ENCODE measurements around the gene ARPC1A.
A peak's percentile ranks its signal among the peaks of the same experiment; 100 is the strongest.
"Not testable (repeated sequence)": the region's sequence is repeated elsewhere in the genome, so short reads cannot be mapped to it uniquely, and the experiment has no call there.

Gene ARPC1A

DNA sequence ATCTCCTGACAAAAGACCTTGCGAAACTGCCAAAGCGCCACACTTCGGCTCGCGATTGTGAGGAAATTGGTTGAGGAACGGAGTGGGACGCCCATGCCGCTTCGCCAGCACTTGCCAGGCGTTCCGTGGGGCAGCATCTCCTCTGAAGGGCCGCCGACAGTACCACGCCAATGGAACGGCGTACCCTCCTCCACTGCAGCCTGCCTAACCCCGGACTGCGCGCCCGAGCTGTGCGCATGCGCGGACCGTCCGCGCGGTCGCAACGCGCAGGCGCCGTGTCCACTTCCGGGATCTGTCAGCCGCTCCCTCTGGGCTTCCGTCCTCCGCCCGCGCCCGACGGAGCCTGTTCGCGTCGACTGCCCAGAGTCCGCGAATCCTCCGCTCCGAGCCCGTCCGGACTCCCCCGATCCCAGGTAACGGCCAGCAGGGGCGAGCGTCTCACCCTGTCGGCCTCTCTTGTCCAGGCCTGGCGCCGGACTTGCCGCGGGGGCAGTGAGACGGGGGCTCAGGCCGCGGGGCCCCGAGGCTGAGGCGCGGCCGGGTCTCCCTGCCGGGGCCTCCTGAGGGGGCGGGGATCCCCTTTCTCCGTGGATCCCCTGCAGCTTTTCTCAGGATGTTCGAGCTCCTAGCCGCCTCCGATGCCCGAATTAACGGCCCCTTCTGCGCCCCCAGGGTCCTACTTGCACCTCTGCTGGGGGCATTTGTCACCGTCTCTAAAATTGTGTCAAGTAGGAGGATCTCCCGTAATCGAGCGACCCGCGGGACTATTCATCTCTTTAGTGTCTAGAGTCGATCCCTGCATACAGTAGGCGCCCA lies at the start of gene ARPC1A:
Gene ARPC1A, plus strand, starts transcription at position 307 of the 816 bp plus-strand sequence. CDS start 7,456 bp downstream, outside the sequence.
- DNase-seq: peak; percentile 95

DNA sequence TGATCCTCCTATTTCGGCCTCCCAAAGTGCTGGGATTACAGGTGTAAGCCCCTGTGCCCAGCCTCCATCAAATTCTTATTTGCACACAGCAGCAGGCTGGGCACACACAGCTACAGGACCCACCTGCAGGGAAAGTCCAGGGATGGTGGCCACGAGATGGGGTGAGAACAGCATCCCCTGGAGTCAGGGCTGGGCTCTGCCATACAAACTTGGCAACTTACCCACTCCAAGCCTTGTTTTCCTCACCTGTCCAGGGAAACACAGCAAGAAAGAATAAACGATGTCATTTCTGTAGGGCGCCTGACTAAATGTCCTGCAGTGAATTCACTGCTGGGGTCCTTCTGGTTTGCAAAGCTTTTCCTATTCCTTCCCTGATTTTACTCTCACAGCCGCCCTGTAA lies 47.5 kb upstream of the ARPC1A start:
- DNase-seq: no peak

DNA sequence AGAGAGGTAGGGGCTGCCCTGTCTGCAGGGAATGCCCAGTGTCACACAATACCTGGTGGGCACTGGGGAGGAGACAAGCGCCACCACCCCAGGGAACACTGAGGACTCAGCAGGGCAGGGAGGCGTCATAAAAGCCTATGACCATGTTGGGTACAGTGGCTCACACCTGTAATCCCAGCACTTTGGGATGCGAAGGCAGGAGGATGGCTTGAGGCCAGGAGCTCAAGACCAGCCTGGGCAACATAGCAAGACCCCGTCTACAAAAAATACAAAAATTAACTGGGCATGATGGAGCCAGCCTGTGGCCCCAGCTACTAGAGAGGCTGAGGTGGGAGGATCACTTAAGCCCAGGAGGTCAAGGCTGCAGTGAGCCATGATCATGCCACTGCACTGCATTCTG lies 41.5 kb upstream of the ARPC1A start:
- DNase-seq: not testable (repeated sequence)

DNA sequence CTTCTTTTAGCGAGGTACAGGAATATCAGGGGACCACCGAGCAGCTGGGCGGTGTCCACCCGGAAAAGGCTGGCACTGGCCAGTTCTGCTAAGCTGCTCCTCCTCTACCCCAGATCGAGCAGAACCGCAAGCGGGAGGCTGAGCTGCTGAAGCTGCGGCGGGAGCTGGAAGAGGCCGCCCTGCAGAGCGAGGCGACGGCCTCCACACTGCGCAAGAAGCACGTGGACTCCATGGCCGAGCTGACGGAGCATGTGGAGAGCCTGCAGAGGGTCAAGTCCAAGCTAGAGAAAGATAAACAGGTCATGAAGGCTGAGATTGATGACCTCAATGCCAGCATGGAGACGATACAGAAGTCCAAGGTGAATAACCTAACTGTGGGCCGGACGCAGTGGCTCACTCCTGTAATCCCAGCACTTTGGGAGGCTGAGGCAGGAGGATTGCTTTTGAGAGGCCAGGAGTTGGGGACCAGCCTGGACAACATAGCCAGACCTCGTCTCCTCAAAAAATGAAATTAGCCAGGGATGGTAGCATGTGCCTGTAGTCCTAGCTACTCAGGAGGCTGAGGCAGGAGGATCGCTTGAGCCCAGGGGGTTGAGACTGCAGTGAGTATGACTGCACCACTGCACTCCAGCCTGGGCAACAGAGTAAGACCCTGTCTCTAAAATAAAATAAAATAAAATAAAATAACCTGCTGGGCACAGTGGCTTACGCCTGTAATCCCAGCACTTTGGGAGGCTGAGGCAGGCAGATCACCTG lies 37.7 kb upstream of the ARPC1A start:
- no peak for DNase-seq

DNA sequence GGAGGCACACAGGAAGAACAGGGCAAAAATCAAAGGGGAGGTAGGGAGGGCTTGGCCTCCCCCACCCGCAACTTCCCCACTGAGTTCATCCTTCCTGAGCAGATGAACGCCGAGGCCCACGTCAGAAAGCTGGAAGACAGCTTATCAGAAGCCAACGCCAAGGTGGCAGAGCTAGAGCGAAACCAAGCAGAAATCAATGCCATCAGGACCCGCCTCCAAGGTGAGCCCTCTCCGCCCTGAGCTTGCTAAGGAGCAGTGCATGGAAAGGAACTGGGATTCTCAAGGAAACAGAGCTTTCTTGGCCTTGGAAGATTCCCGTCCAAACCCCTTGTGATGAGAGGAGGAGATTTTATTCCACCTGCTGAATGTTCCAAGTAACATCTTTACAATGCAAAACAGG lies 36.5 kb upstream of the ARPC1A start:
- DNase-seq: no peak

DNA sequence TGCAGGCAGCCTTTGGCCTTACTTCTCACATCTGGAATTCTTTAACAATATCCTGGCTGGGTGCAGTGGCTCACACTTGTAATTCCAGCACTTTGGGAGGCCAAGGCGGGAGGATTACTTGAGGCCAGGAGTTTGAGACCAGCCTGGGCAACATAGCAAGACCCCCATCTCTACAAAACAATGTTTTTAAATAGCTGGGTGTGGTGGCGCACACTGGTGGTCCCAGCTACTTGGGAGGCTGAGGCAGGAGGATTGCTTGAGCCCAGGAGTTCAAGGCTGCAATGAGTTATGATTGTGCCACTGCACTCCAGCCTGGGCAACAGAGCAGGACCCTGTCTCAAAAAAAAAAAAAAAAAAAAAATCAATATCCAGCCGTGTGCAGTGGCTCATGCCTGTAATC lies 35.5 kb upstream of the ARPC1A start:
- not testable (repeated sequence) for DNase-seq

DNA sequence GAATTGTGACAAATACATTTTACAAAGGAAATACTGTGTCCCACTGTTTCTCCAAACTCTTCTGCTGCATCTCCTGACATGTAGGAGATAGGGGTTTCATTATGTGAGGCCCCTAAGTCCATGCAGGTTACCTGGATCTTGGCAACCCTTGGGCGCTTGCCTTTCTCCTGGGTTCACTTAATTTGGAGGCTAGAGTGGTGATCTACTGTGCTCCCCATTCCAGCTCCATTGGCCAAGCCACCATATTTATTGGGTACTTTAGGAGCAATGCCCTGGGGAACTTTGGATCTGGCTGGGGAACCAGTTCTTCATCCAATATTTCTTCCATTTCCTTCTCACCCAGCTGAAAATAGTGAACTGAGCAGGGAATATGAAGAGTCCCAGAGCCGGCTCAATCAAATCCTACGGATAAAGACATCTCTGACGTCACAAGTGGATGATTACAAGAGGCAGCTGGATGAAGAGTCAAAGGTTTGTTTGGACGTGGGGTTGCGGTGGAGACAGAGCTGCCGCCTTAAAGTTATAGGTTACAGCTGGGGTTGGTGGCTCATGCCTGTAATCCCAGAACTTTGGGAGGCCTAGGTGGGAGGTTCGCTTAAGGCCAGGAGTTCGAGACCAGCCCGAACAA lies 34.6 kb upstream of the ARPC1A start:
- DNase-seq: no peak

DNA sequence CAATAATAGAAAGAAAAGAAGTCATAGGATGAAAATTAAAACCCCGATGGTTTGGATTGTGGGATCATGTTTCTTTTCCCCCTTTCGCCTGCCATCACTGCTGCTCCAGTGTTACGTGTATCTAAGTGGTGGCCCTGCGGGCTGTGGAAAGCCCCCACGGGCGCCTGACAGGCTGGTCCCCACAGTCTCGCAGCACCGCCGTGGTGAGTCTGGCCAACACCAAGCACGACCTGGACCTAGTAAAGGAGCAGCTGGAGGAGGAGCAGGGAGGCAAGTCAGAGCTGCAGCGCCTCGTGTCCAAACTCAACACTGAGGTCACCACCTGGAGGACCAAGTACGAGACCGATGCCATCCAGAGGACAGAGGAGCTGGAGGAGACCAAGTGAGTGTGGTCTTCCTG lies 33.6 kb upstream of the ARPC1A start:
- DNase-seq: no peak

DNA sequence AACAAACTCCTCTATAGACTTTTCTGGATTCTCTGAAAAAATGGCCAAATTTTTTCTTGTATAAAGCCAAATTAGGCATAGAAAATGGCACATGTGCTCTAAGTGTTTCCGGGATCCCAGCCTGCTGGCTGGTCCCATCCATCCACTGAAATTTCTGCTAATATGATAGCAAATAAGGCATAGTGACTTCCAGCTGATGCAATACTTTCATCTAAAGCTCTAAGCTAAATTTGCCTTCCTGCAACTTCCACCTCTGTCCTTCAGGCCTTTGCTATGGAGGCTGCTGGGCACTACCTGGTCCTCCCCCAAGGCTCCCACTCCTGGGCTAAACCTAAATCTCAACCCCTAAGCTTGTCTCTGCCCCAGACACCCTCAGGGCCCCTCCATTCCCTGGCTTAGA lies 32.5 kb upstream of the ARPC1A start:
- no peak for DNase-seq

DNA sequence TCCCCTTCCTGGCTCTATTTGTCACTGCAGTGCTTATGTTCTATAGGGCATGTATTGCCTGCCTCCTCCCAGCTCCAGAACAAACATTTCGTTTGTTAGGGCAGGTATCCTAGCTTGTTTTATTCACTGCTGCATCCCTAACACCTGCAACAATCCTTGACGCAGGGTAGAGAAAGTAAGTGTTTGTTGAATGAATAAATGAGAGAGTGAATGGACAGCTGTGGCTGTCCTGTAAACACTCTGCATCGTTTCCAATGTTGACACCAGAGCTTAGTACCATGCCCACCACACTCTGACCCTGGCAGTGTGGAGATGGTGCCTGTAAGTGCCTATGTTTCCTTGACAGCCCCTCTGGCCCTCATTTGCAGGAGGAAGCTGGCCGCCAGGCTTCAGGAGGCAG lies 32.0 kb upstream of the ARPC1A start:
- DNase-seq: no peak

DNA sequence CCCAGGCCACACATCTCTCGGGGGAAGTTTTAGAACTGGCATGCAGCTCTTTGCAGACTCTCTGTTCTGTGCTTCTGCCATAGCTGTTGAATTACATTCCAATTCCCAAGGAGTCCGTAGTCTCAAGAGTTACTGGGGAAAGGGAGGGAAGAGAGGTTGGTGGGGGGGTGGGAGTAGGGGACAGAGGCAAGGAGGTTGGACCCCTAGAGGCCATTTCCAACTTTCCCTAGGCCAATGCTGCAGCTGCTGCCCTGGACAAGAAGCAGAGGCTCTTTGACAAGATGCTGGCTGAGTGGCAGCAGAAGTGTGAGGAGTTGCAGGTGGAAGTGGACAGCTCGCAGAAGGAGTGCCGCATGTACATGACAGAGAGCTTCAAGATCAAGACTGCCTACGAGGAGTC lies 29.2 kb upstream of the ARPC1A start:
- DNase-seq: no peak

DNA sequence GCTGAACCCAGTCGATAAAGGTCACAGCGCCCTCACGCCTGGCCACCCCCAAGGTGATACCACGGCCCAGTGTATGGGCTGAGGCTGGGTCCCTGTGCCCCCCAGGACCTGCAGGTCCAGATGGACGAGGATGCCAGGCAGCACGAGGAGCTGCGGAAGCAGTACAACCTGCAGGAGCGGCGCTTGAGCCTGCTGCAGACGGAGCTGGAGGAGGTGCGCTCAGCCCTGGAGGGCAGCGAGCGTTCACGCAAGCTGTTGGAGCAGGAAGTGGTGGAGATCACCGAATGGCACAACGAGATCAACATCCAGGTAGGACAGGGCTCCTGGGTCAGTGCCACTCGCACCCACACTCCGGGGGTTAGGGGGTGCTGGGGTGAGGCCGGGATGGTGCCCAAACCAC lies 24.2 kb upstream of the ARPC1A start:
- no peak for DNase-seq

DNA sequence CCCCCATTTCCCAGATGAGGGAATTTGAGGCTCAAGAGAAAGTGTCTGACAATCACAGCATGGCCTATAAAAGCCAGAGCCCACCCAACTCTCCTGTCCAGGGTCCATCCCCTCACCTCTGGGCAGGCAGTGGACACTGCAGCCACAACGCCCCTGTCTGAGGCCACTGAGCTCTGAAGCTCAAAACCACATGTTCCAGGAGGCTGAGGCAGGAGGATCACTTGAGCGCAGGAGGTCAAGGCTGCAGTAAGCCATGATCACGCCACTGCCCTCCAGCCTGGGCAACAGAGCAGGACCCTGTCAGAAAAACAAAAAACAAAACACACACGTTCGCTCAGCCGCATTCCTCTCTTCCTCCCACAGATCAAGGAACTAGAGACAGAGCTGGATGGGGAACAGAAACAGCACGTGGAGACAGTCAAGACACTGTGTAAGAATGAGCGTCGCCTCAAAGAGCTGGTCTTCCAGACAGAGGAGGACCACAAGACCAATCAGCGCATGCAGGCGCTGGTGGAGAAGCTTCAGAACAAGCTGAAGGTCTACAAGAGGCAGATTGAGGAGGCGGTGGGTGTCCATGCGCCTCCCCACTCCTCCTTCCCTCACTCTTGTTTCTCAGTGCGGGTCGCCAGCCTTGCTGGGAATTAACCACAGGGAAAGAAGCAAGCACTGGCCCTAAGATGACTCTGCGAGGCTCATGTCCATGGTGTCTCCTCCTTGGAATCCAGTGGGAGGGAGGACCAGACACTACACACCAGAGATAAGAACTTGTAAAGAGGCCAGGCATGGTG lies 20.0 kb upstream of the ARPC1A start:
- no peak for DNase-seq

DNA sequence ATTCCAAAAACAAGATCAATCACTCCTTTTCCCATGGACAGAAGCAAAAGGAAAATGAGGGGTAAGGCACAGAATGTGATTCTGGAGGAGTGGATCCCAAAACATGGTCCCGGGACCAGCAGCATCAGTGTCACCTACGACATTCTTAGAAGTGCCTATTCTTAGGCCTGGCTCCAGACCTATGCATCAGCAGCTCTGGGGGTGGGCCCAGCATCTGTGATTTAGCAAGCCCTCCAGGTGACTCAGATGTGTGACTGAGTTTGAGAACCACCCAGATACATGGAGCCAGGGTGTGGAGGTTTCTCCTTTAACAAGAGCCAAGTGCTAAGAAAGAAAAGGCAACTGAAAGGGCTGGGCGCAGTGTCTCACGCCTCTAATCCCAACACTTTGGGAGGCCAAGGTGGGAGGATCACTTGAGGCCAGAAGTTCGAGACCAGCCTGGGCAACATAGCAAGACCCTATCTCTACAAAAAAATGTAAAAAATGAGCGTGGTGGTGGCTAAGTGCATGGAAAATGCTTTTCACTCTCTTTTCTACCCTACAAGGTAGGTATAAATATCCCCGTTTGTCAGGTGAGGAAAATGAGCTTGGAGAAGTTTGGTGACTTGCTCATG lies 17.1 kb upstream of the ARPC1A start:
- no peak for DNase-seq

DNA sequence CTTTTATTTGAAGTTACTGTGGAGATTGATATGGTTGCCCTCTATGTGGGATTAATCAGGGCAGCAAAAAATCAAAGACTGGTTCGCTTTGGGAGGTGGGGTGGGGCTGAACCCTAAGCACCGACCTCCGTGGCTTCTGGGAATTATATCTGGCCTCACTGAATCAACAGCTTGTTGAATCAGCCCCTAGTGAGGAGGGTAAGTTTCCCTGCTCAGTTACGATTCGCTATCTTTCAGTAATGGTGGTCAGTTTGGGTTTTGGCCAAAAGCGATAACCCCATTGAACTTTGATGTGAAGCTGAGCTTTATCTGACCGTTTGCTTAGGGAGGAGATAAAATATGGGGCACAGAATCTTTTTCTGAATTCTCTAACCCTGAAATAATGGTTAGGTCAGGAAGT lies 16.6 kb upstream of the ARPC1A start:
- DNase-seq: no peak

DNA sequence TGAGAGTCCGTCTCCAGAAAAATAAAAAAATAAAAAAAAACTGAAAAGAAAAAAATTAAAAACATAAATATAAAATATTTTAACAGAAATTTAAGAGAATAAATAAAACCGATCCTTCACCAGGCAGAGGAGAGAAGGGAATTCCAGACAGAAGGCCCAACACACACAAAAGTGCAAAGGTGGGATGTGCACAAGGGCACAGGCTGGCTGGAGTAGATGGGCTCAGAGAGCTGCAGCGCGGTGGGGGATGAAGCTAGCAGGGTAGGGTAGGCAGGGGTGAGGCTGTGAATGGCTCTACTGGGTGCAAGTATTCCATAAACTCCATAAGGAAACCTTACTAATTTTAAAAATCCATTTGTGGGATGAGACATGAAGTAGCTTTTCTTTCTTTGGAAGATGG lies 15.7 kb upstream of the ARPC1A start:
- DNase-seq: no peak

DNA sequence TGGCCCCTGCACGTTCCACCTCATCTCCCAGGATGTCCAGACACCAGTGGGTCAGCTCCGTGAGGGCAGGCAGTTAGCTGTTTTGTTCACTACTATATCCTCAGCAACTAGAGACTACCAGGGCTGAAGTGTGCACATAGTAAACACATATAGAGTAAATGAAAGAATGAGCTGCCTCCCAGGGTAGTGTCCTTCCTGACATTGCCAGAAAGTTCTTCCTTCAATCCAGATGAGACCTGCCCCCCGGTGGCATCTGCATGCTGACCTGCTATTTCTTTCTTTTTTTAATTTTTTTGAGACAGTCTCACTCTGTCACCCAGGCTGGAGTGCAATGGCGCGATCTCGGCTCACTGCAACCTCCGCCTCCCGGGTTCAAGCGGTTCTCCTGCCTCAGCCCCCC lies 14.0 kb upstream of the ARPC1A start:
- DNase-seq: no peak

DNA sequence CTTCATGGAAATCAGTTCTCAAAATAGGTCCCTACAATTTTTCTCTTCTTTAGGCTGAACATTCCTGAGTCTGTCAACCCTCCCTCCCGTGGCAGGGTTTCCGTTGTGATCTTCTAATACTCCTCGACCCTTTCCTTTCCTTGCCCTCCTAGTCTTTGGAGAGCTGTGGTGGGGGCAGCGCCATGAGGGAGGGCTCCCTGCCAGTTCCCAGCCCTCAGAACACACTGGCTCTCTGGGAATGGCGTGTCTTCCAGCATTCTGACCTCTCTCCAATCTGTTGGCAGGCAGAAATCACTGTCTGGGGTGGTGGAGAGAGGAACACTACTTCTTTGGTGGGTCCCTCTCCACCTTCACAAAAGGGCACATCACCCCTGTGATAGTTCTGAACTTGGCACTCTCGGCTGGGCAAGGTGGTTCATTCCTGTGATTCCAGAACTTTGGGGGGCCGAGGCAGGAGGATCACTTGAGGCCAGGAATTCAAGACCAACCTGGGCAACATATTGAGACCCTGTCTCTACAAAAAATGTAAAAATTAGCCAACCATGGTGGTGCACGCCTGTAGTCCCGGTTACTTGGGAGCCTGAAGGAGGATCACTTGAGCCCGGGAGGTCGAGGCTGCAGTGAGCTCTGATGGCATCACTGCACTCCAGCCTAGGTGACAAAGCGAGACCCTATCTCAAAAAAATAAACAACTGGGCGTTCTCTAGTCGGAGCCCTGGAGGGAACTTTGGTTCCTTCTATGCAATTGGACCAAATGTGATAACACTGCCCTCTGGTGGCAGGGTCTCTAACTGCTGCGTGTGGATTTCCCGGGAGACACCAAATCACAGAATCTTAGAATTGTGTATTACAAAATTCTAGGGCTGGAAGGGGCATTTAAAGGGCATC lies 13.1 kb upstream of the ARPC1A start:
- peak; percentile 70 for DNase-seq

DNA sequence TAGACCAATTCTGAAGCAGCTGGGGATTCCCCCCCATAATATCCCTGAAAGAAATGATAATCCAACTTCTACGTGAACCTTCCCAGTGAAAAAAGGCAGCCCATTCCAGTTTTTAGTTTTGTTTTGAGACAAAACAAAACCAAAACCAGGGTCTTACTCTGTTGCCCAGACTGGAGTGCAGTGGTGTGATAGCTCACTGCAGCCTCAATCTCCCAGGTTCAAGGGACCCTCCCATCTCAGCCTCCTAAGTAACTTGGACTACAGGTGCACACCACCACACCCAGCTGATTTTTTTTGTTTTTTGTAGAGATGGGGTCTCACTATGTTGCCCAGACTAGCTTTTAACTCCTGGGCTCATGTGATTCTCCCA lies 12.5 kb upstream of the ARPC1A start:
- no peak for DNase-seq

DNA sequence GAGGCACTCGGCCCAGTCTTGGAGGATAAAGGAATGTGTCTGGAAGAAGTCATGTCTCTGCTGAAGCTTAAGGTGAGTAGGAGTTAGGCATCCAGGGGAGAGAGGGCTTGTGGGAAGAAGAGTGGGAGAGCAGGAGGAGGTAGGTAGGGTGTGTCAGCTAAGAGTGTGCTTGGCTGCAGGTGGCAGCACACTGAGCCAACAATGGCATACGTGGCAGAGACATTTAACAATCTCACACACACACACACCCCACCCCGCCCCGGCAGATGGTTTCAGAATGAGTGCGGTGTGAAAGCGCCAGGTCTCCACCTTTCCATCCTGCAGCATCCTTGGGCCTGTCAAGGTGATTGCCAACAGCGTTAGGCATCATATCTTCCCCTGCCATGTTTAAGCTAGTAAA lies 11.2 kb upstream of the ARPC1A start:
- DNase-seq: no peak

DNA sequence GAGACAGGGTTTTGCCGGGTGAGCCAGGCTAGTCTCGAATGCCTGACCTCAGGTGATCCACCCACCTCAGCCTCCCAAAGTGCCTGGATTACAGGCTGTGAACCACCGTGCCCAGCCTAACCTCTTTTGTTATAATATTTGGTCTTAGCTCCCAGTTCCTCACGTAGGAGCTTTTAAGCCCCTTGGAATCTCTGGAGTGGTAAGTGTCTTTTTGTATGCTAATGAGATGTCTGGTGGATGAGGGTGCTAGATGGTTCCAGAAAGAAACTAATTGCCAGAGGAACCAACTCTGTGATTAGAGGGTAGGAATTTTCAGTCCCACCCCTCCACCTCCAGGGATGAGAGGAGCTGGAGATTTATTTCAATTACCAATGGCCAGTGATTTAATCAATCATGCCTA lies 5.3 kb upstream of the ARPC1A start:
- DNase-seq: no peak

DNA sequence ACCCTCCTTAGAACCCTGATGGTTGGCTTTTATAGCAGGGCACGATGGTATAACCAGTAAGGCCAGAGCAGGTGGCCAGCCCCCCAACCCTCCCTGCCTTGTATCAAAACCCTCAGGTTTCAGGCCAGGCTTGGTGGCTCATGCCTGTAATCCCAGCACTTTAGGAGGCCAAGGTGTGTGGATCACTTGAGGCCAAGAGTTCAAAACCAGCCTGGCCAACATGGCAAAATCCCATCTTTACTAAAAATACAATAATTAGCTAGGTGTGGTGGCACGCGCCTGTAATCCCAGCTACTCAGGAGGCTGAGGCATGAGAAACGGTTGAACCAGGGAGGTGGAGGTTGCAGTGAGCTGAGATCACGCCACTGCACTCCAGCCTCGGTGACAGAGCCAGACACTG lies 3.0 kb upstream of the ARPC1A start:
- DNase-seq: not testable (repeated sequence)

Data from right forelimb (tissue), 1 donor.